GM23248 (cell line): ENCODE measurements around the gene LY86. TPM values are rescaled to one million over a fixed set of nuclear protein-coding genes. Genes with fewer than 3 reads are reported as not detected.
A peak's percentile ranks its signal among the peaks of the same experiment; 100 is the strongest.

Experiments used
- DNase-seq: peaks from one replicate; pipeline ENCODE4 v3.0.0-alpha.2; 2015
- H2AFZ ChIP-seq: fragments of 200-600 bp; sonication (generic); 2 replicates; pipeline ENCODE4 v1.6.1; 2016; ENCODE audit warnings: antibody characterized with exemption
- H3F3A ChIP-seq: fragments of 200-600 bp; sonication (generic); 2 replicates; pipeline ENCODE4 v1.6.1; 2016; ENCODE audit warnings: mild to moderate bottlenecking, antibody characterized with exemption, mixed run types; ENCODE audit not compliant: insufficient read depth
- H3K27ac ChIP-seq: fragments of 200-600 bp; sonication (generic); 2 replicates; pipeline ENCODE4 v1.5.1; 2016; ENCODE audit warnings: mild to moderate bottlenecking
- H3K27me3 ChIP-seq: fragments of 200-600 bp; sonication (generic); replicated peaks from 2 replicates; pipeline ENCODE4 v1.6.1; 2016; ENCODE audit warnings: mild to moderate bottlenecking; ENCODE audit not compliant: insufficient read depth
- H3K36me3 ChIP-seq: fragments of 200-600 bp; sonication (generic); 2 replicates; pipeline ENCODE4 v1.6.1; 2016; ENCODE audit warnings: low read depth, mild to moderate bottlenecking
- H3K4me1 ChIP-seq: fragments of 200-600 bp; sonication (generic); 2 replicates; pipeline ENCODE4 v1.6.1; 2016; ENCODE audit warnings: mild to moderate bottlenecking; ENCODE audit not compliant: insufficient read depth
- H3K4me2 ChIP-seq: fragments of 200-600 bp; sonication (generic); one replicate; pipeline ENCODE4 v1.6.1; 2016; ENCODE audit warnings: mild to moderate bottlenecking; ENCODE audit not compliant: unreplicated experiment
- H3K4me3 ChIP-seq: fragments of 200-600 bp; sonication (generic); 2 replicates; pipeline ENCODE4 v1.5.1; 2016; ENCODE audit warnings: mild to moderate bottlenecking
- H3K79me2 ChIP-seq: fragments of 200-600 bp; sonication (generic); 2 replicates; pipeline ENCODE4 v1.6.1; 2016; ENCODE audit warnings: mild to moderate bottlenecking; ENCODE audit not compliant: insufficient read depth
- H3K9ac ChIP-seq: fragments of 200-600 bp; sonication (generic); 2 replicates; pipeline ENCODE4 v1.6.1; 2016; ENCODE audit warnings: mild to moderate bottlenecking
- H3K9me2 ChIP-seq: fragments of 200-600 bp; sonication (generic); 2 replicates; pipeline ENCODE4 v1.6.1; 2016; ENCODE audit warnings: mixed run types, mild to moderate bottlenecking, moderate library complexity; ENCODE audit not compliant: insufficient read depth
- H3K9me3 ChIP-seq: fragments of 200-600 bp; sonication (generic); one replicate; pipeline ENCODE4 v1.6.1; 2017; ENCODE audit warnings: low read depth
- H4K20me1 ChIP-seq: fragments of 200-600 bp; sonication (generic); 2 replicates; pipeline ENCODE4 v1.6.0; 2016; ENCODE audit not compliant: insufficient read depth
- EZH2 ChIP-seq: fragments of 200-600 bp; sonication (generic); IDR thresholded peaks from 2 replicates; pipeline ENCODE4 v1.6.1; 2018; ENCODE audit warnings: antibody characterized with exemption, mild to moderate bottlenecking; ENCODE audit not compliant: insufficient read depth, poor library complexity, severe bottlenecking
- EZH2phosphoT487 ChIP-seq: fragments of 200-600 bp; sonication (generic); IDR thresholded peaks from 2 replicates; pipeline ENCODE4 v1.6.1; 2018; ENCODE audit warnings: antibody characterized with exemption, moderate library complexity, mild to moderate bottlenecking, low read depth; ENCODE audit not compliant: insufficient read depth
- WGBS, 2 experiments: methylation state at CpG; one replicate each; pipeline ENCODE4 v1.1.6; 2015 to 2017; ENCODE audit warnings: low lambda C conversion rate in 2 of 2, low coverage in 1 of 2; ENCODE audit errors: missing lambda C conversion rate in 2 of 2; 5-methylcytosine and 5-hydroxymethylcytosine counted together
- in situ Hi-C: fragments of 300-500 bp; cut with MboI; formaldehyde crosslinking; loops from 2 replicates; pipeline ENCODE4 v1.15.0; 2020
- polyA plus RNA-seq: library from polyadenylated mRNA; unstranded; fragments of >200 nt; fragmentation: Nextera tagmentation; extraction: Ambion mirVana; gene quantifications from 2 replicates; pipeline ENCODE4 v1.2.1, GENCODE V29; 2016
- total RNA-seq: library from RNA; depleted of rRNA; stranded (reverse); fragments of >200 nt; shearing (Covaris generic); gene quantifications from 2 replicates; pipeline ENCODE4 v1.2.3, GENCODE V29; 2014

Gene LY86
- total and polyA plus RNA-seq, 2 experiments from 2014 or later, result not detected

DNA sequence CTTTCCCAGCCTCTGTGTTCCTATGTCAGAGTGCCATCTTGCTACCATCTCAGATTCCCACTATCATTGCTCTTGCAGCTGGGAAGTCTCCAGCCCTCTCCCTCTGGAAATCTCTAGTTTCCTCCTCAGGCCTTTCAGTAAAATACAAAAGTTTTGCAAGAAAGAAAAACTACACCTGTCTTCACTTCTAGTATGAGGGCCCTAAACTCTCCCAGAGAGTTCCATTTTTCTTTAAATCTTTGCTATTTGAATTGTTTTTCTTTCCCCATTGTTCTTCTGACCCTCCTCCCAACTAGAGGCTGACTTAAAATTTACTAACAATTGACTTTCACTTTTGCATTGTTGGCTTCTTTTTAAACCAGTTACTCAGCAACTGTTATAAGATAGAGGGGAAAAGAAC lies 62.8 kb downstream of the LY86 start:
- in situ Hi-C loops, result no loop called here
- TF ChIP-seq EZH2phosphoT487 (no peak), EZH2 (no peak)
- no peaks in the 10 kb centered on the region for H3K79me2 ChIP-seq
- H2AFZ ChIP-seq, result no peak overlapping the region
- H3K4me1 ChIP-seq, result no peaks in the 10 kb centered on the region
- no peaks in the 10 kb centered on the region for H3F3A ChIP-seq
- H3K9ac ChIP-seq, result no peak overlapping the region
- H3K4me3 ChIP-seq, result no peak overlapping the region
- H3K9me3 ChIP-seq, result no peaks in the 10 kb centered on the region
- H3K4me2 ChIP-seq, result no peak overlapping the region
- no peaks in the 10 kb centered on the region for H3K36me3 ChIP-seq
- DNase-seq, result no peak
- H3K27me3 ChIP-seq, result 0 out of 2 replicates have a peak, but pooled peaks cover 3% of the 10 kb centered on the region
- H3K9me2 ChIP-seq, result no peaks in the 10 kb centered on the region
- no peak overlapping the region for H3K27ac ChIP-seq
- no peaks in the 10 kb centered on the region for H4K20me1 ChIP-seq

DNA sequence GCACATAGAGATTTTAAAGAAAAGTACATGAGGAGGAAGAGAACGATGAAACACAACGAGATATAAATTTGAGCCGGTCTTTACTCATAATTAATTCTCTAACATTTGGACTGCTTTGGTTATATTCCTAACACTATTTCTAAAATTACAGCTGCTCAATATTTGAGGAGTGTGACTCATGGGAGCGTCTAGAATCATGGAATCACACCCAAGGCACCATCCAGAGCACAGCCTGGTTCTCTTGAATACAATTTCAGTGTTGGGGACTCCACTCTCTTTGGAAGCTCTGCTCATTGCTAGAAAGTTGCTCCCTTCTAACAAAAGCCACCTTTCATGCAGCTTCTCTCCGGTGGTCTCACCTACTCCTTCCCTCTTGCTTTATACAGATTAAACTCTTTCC lies 64.4 kb downstream of the LY86 start:
- no peak overlapping the region for H3K4me3 ChIP-seq
- no peaks in the 10 kb centered on the region for H3K36me3 ChIP-seq
- 17 to 18% methylated on average over 5 of the region's 5 CpGs for WGBS, 2 experiments
- in situ Hi-C loops, result no loop called here
- no peaks in the 10 kb centered on the region for H3F3A ChIP-seq
- no peaks in the 10 kb centered on the region for H3K9me3 ChIP-seq
- H4K20me1 ChIP-seq, result no peaks in the 10 kb centered on the region
- H3K9ac ChIP-seq, result no peak overlapping the region
- H3K79me2 ChIP-seq, result no peaks in the 10 kb centered on the region
- DNase-seq, result peak; percentile 31
- no peaks in the 10 kb centered on the region for H3K9me2 ChIP-seq
- no peak overlapping the region for H2AFZ ChIP-seq
- H3K27ac ChIP-seq, result no peak overlapping the region
- H3K4me2 ChIP-seq, result no peak overlapping the region
- TF ChIP-seq EZH2 (no peak), EZH2phosphoT487 (no peak)
- H3K27me3 ChIP-seq, result 0 out of 2 replicates have a peak, but pooled peaks cover 3% of the 10 kb centered on the region
- no peaks in the 10 kb centered on the region for H3K4me1 ChIP-seq

DNA sequence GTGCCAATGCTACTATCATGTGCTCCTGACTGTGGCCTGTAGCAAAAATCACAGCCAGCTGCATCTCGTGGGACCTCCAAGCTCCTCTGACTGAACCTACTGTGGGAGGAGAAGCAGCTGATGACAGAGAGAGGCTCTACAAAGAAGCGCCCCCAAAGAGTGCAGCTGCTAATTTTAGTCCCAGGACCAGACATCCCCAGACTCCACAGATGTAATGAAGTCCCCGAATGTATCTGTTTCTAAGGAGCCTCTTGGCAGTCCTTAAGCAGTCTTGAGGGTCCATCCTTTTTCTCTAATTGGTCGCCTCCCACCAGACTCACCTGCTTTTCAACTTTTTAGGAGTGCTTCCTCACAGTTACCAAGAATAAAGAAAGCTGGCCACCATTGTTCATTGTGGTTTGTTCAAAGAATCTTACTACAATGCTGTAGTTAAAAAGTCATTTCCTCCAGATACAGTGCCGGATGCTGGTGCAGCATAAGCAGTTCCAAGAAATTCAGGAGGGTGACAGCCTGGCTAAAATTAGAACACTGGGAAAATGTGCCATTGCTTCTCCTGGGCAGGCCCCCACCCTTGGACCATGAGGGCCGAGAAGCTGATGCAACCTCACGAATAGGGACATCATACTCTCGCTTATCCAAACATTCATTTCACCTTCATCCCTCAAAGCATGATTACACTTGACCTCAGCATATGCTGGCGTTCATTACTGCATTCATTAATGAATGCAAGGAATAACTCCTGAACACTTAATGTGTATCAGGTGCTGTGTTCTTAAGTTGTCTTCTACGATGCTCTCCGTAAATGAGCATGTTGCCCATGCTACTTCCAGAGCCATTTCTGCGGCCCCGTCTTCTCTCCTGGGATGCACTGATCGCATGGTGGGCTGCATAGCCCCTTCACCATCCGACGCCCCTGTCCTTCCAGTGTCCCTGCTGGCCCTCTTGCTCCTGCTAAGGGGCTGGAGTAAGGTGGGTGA lies 66.4 kb downstream of the LY86 start:
- Histone ChIP-seq H4K20me1 (no peaks in the 10 kb centered on the region), H3K4me3 (no peak overlapping the region), H2AFZ (peak overlapping the region; percentile 64), H3K9me3 (no peaks in the 10 kb centered on the region), H3K4me2 (no peak overlapping the region), H3K27ac (no peak overlapping the region), H3K9me2 (no peaks in the 10 kb centered on the region), H3F3A (no peaks in the 10 kb centered on the region), H3K27me3 (no peaks in the 10 kb centered on the region), H3K9ac (no peak overlapping the region), H3K36me3 (no peaks in the 10 kb centered on the region), H3K79me2 (no peaks in the 10 kb centered on the region), H3K4me1 (no peaks in the 10 kb centered on the region)
- peak; percentile 49 for DNase-seq
- TF ChIP-seq EZH2 (no peak), EZH2phosphoT487 (no peak)
- in situ Hi-C loops, result no loop called here
- WGBS, 2 experiments, result 50 to 54% methylated on average over 16 of the region's 16 CpGs

DNA sequence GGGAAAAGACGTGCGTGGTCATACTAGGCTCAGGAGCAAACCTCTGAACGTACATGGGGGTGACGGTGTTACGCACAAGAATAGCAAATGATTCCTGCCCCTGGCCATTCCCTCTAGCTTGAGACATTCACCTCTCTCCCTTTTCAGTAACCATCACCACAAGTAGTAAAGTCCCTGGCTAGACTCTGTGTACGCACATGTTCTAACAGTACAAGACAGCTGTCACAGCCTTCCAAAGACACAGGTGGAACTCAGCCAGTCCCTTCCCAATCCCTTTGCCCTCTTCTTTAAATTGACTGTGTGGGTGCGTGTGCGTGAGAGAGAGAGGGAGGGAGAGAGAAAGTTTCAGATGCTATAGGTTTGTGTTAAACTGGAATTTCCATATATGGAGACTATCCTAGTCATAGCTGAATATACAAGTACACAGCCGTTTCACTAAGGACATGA lies 67.3 kb downstream of the LY86 start:
- Histone ChIP-seq H3K9ac (no peak overlapping the region), H3K79me2 (no peaks in the 10 kb centered on the region), H3K4me3 (no peak overlapping the region), H2AFZ (0 out of 2 replicates have a peak overlapping the region, but pooled peaks have one; percentile 33), H3K4me2 (no peak overlapping the region), H3K36me3 (no peaks in the 10 kb centered on the region), H4K20me1 (no peaks in the 10 kb centered on the region), H3K9me2 (no peaks in the 10 kb centered on the region), H3K9me3 (no peaks in the 10 kb centered on the region), H3K27ac (no peak overlapping the region), H3K4me1 (no peaks in the 10 kb centered on the region), H3F3A (no peaks in the 10 kb centered on the region), H3K27me3 (no peaks in the 10 kb centered on the region)
- 70 to 77% methylated on average over 9 of the region's 9 CpGs for WGBS, 2 experiments
- DNase-seq, result no peak
- no peak for TF ChIP-seq EZH2phosphoT487
- no peak for TF ChIP-seq EZH2
- in situ Hi-C loops, result no loop called here
